GM12878 (cell line): ENCODE results near the gene PIGS. TPM values are rescaled to one million over a fixed set of nuclear protein-coding genes. Genes with fewer than 3 reads are reported as not detected.
A peak's percentile ranks its signal among the peaks of the same experiment; 100 is the strongest.

Experiments
- ASH2L ChIP-seq: fragments of 300-600, 200-600 bp; sonication (generic); IDR thresholded peaks from 2 replicates; pipeline ENCODE4 v1.6.1; 2017; ENCODE audit warnings: low read depth, mild to moderate bottlenecking, borderline replicate concordance
- BHLHE40 ChIP-seq, 2 experiments: fragments of 450-650 bp in 1 of 2; IDR thresholded peaks; 2 replicates each; pipeline ENCODE4 v1.6.1; 2011 to 2017; ENCODE audit warnings: low read depth in 2 of 2, borderline replicate concordance in 1 of 2, improper control_type of control experiment in 1 of 2, low read length in 1 of 2, mild to moderate bottlenecking in 1 of 2
- CREB1 ChIP-seq: IDR thresholded peaks from 2 replicates; pipeline ENCODE4 v1.6.1; 2012; ENCODE audit warnings: low read depth, mild to moderate bottlenecking, inconsistent platforms
- ESRRA ChIP-seq: IDR thresholded peaks from 2 replicates; pipeline ENCODE4 v1.6.1; 2012; ENCODE audit warnings: mild to moderate bottlenecking, low read length, improper control_type of control experiment
- GATAD2B ChIP-seq: fragments of 450-650 bp; conservative IDR thresholded peaks from 2 replicates; pipeline ENCODE4 v1.6.1; 2017; ENCODE audit warnings: low read depth, mild to moderate bottlenecking, moderate library complexity
- HDAC6 ChIP-seq: fragments of 200-600 bp; sonication (generic); IDR thresholded peaks from one replicate; pipeline ENCODE4 v1.8.0; 2017; ENCODE audit warnings: antibody characterized with exemption; ENCODE audit not compliant: unreplicated experiment
- HDGF ChIP-seq: fragments of 450-650 bp; IDR thresholded peaks from 2 replicates; pipeline ENCODE4 v1.6.1; 2016; ENCODE audit warnings: antibody characterized with exemption
- MLLT1 ChIP-seq: fragments of 450-650 bp; IDR thresholded peaks from 2 replicates; pipeline ENCODE4 v1.6.1; 2016; ENCODE audit warnings: mild to moderate bottlenecking
- MTA3 ChIP-seq: IDR thresholded peaks from 2 replicates; pipeline ENCODE4 v1.6.1; 2012; ENCODE audit warnings: low read length, inconsistent platforms, borderline replicate concordance
- NFXL1 ChIP-seq: fragments of 450-650 bp; IDR thresholded peaks from 2 replicates; pipeline ENCODE4 v1.6.1; 2017; ENCODE audit warnings: antibody characterized with exemption, mild to moderate bottlenecking, borderline replicate concordance
- NFYA ChIP-seq: IDR thresholded peaks from 2 replicates; pipeline ENCODE4 v1.6.1; 2011; ENCODE audit warnings: low read depth, mild to moderate bottlenecking, low read length, improper control_type of control experiment, borderline replicate concordance
- NFYB ChIP-seq: IDR thresholded peaks from 2 replicates; pipeline ENCODE4 v1.6.1; 2011; ENCODE audit warnings: low read depth, mild to moderate bottlenecking, low read length, improper control_type of control experiment, moderate library complexity; ENCODE audit not compliant: insufficient read depth
- NR2C1 ChIP-seq: fragments of 450-650 bp; IDR thresholded peaks from 2 replicates; pipeline ENCODE4 v1.6.1; 2017; ENCODE audit warnings: antibody characterized with exemption, mild to moderate bottlenecking, moderate library complexity
- PAX8 ChIP-seq: fragments of 450-650 bp; IDR thresholded peaks from 2 replicates; pipeline ENCODE4 v1.6.1; 2017; ENCODE audit warnings: mild to moderate bottlenecking, moderate library complexity
- POLR2AphosphoS2 ChIP-seq: IDR thresholded peaks from 2 replicates; pipeline ENCODE4 v1.6.1; 2011; ENCODE audit warnings: low read depth, mild to moderate bottlenecking, low read length, improper control_type of control experiment, moderate library complexity
- SIX5 ChIP-seq: IDR thresholded peaks from 2 replicates; pipeline ENCODE4 v1.6.1; 2011; ENCODE audit warnings: mild to moderate bottlenecking, low read depth, low read length, moderate library complexity; ENCODE audit not compliant: severe bottlenecking
- SPI1 ChIP-seq: IDR thresholded peaks from 2 replicates; pipeline ENCODE4 v1.6.1; 2011; ENCODE audit warnings: low read depth, mild to moderate bottlenecking, low read length, moderate library complexity, borderline replicate concordance; ENCODE audit not compliant: insufficient read depth
- SUZ12 ChIP-seq: fragments of 200-600 bp; sonication (generic); IDR thresholded peaks from one replicate; pipeline ENCODE4 v1.6.1; 2018; ENCODE audit warnings: antibody characterized with exemption, mild to moderate bottlenecking; ENCODE audit not compliant: unreplicated experiment
- TBL1XR1 ChIP-seq: IDR thresholded peaks from 2 replicates; pipeline ENCODE4 v1.6.1; 2012; ENCODE audit warnings: low read depth, low read length, improper control_type of control experiment
- TCF3 ChIP-seq: IDR thresholded peaks from 2 replicates; pipeline ENCODE4 v1.6.1; 2012; ENCODE audit warnings: low read depth, mild to moderate bottlenecking, low read length, borderline replicate concordance; ENCODE audit not compliant: insufficient read depth
- USF1 ChIP-seq: IDR thresholded peaks from 2 replicates; pipeline ENCODE4 v1.6.1; 2011; ENCODE audit warnings: borderline replicate concordance, low read depth, mild to moderate bottlenecking, moderate library complexity, mixed read lengths, low read length; ENCODE audit not compliant: insufficient read depth; ENCODE audit errors: extremely low read length
- ZNF207 ChIP-seq: fragments of 450-650 bp; IDR thresholded peaks from 2 replicates; pipeline ENCODE4 v1.6.1; 2014; ENCODE audit warnings: antibody characterized with exemption, mild to moderate bottlenecking, borderline replicate concordance
- ZNF687 ChIP-seq: fragments of 450-650 bp; IDR thresholded peaks from 2 replicates; pipeline ENCODE4 v1.6.1; 2017; ENCODE audit warnings: mild to moderate bottlenecking, moderate library complexity
- ZSCAN29 ChIP-seq: fragments of 450-650 bp; IDR thresholded peaks from 2 replicates; pipeline ENCODE4 v1.6.1; 2017; ENCODE audit warnings: mild to moderate bottlenecking, moderate library complexity
- polyA plus RNA-seq, 11 experiments: library from polyadenylated mRNA; depleted of rRNA in 4 of 11; unstranded in 6 of 11; stranded (reverse) in 5 of 11; fragments of >200 nt; fragmentation: Nextera tagmentation in 4 of 11; fragmentation: Illumina TruSeq in 1 of 11; extraction: Ambion mirVana in 4 of 11; extraction: Trizol in 1 of 11; gene quantifications; 1 replicate in 1 of 11; 2 replicates in 10 of 11; pipeline versions ENCODE4 v1.2.1 to v1.2.3, GENCODE V29; 2011 to 2016; ENCODE audit warnings: inconsistent platforms in 2 of 11, missing spikeins in 2 of 11, low read depth in 1 of 11
- total RNA-seq, 4 experiments: library from RNA; depleted of rRNA in 3 of 4; stranded (reverse); fragments of >200 nt in 3 of 4; fragmentation: Illumina TruSeq in 1 of 4; extraction: Trizol in 1 of 4; gene quantifications; 2 replicates each; pipeline versions ENCODE4 v1.2.1 to v1.2.3, GENCODE V29; 2013 to 2021

Gene PIGS
- total and polyA plus RNA-seq, 10 of the 15 experiments (the other 5 are each of a cell fraction or from before 2014, with no cell fraction given) = 27.5 to 73.7 (median 50.7) TPM

GRCh38 chr17:28571361-28572122 is at the start of gene PIGS (continued):
- TF ChIP-seq TCF3 (no peak), CREB1 (no peak; the same call in 1 of the 2 replicates), ASH2L (no peak), POLR2AphosphoS2 (peak; percentile 81), HDAC6 (no peak), BHLHE40 (IDR thresholded peaks at IDR 0.05; ENCODE audit: borderline replicate concordance in 1 of 2, low read depth in 2 of 2, low read length in 1 of 2) (peak; percentile 17 to 31; a peak in 2 of 4 replicates), NFYB (peak; percentile 80; the same call in 1 of the 2 replicates), ZNF207 (0 out of 2 replicates have a peak, but pooled peaks have one; percentile 5), SUZ12 (no peak), NFYA (no peak), GATAD2B (0 out of 2 replicates have a peak, but pooled peaks have one; percentile 23), HDGF (0 out of 2 replicates have a peak, but pooled peaks have one; percentile 86), SIX5 (no peak), MLLT1 (no peak), PAX8 (no peak), NR2C1 (no peak), ZSCAN29 (no peak), TBL1XR1 (no peak), USF1 (no peak), ZNF687 (no peak), ESRRA (no peak), MTA3 (no peak), SPI1 (0 out of 2 replicates have a peak, but pooled peaks have one; percentile 30), NFXL1 (no peak)
